ENCODE results near the gene COL4A6.

Gene COL4A6

DNA sequence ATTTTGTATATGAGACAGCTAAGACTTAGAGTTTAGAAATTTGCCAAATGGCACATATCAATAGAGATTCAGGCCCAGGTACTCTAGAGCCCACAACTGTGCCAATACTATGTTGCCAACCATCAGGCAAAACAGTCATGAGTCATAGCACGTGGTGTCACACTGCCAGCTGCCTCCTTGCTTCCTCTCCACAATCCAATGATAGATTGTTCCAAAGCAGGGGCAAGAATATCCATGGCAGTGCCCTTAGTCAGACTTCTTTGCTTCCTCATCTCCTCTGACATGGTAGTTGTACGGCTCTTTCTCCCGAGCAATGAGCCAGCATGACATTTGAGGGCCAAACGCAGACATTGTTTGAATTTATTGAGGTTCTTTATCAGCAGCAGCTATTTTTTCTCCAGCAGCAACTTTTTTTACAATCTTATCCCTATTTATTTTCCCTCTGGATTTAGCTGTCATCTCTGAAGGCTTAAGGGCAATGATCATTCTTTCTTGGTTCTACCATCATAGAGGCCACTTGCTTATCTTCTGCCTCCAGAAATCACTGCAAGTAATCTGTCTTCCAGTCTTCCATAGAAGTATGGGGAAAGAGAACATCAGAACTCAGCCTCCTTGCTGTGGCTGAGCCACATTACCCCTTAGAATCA, 169.7 kb downstream of the COL4A6 start:
- DNase-seq = no peak

DNA sequence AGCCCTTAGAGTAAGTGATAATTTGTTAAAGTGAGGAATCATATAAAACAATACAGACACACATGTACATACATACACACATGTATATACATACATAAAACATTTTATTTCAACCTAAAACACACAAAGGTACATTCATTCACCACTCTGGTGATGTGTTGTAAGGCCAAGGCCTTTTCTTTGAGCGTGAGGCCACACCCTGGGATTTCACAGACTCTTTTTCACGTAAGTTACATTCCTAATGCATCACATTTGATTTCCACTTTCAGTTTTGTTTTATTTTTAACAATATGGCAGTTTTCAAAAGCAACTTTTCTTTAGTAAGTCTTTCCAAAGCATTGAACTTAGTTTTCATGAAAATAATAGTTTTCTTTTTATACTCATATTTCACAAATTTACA, 170.7 kb downstream of the COL4A6 start:
- no peak for DNase-seq

DNA sequence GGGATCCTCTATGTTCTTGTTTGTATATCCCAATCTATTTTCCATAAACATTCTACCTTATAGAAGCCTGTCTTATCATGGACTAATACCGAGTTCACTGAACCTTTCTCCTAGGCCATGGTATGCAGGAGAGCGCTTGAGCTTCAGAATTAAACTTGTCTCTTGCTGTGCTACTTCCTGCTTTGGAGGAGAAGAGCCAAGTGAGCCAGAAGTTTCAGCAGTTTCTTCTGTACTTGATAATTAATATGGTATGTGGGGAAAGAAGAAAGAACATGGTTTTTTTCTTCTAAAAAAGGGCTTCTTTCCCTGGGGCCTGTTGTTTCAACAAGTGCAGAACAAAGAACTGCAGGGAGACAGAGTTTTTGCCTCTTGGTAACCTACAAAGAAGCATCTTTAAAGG, 173.8 kb downstream of the COL4A6 start:
- no peak for DNase-seq

DNA sequence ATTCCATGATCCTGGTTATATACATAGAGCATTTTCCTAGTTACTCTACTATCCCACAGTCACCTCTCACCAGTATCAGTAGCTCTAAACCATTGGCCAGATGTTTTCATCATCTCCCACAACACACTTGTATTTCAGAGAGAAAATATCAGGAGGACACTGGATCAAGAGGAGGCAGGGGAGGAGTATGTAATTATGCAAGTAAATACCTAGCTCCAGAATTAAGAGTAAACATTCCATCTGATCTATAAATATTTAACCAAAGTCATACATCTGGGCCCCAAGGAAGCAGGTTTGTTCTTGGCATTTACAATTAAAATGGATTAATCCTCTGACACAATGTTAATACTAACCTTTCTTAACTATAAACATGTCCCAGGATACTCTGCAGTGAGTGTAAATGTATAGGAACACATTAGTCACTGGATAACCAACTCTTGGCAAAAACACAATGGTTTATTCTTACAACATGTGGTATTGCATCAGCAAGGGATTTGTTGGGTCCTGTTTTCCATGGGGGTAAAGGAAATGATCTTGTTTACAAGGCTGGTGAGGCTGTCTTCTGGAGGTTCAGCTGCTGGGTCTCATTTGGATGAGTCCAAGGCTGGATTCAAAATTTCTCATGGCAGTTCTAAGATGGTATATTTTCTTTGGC, 176.5 kb downstream of the COL4A6 start:
- no peak for DNase-seq

DNA sequence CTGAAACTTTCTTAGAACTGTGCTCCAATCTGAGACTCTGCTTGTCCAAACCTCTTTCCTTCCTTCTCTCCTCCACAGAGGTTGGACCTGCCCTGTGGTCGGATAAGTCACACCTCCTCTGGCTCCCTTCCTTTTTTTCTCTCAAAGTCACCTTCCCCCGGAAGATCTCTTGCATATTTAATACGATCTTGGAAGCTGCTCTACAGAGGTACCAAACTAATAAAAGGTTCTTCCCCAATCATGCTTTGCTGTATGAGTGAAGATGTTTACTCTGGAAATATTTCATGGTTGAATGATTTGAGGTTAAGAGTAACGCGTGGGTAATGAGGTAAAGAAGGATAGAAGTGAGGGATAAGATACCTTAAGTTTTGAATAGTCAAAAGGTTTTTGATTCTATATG, 180.7 kb downstream of the COL4A6 start:
- DNase-seq = no peak

GRCh38 chrX:108254636-108255035, 183.6 kb downstream of the COL4A6 start:
- no peak for DNase-seq

GRCh38 chrX:108250654-108251579, 187.3 kb downstream of the COL4A6 start:
- no peak for DNase-seq

DNA sequence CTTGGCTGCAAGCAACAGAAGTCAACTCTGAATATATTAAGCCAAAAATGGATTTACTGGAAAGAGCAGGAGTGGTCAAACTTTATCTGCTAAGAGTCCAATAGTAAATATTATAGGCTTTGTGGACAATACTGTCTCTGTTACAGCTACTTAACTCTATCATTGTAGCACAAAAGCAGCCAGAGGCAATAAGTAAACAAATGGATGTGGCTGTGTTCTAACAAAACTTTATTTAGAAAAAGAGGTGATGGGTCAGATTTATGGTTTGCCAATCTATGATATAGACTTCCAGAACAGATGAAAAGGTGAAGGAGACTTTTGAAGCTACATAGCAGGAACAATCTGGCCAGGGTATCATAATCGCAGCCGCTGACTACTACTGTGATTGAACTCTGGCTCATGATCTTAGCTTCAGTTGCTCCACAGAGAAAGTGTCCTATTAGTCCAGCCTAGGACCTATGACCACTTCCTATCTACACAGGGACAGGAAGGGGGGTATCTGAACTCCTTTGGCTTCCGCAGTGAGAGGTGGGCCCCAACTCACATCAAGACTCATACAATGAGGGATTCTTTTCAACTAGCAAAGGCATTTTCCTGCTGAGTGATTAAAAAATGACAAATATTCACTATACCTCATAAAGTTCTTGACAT, 191.8 kb downstream of the COL4A6 start:
- no peak for DNase-seq

DNA sequence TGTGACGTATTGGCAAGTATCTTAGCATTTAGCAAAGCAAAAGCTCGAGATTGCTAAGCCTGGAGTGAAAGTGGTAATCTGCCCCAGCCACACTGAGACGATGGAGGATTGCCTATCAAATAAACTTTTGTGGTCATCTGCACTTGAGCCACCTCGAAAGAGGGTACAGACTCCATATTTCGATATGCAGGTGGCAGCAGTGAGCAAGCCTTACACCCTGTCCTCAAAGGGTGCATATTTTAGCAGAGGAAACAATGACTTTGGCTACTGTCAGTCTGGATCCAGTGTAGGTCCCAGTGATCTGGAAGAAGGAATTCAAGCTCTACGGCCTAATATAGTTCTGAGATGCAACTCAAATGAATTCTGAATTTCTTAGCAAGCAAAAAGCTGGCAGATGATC, 192.8 kb downstream of the COL4A6 start:
- DNase-seq = no peak

DNA sequence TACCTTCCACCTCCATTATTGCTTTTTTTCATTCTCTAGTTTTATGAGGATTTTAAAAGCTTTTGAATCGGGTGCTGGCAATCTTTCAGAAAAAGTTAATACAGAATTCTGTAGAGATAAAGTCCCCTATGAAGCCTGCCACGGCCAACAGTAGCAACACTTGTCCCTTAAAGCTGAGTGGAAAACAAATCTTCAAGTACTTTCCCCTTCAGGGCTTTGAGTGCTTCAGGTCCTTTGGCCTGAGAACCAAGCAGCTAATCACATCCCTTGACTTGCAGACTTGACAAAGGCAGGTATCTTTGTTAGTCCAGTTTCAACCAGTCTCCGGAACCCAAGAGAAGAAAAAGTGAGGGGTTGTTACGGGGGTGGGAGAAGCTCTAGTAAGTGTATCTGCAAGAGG, 202.2 kb downstream of the COL4A6 start:
- no peak for DNase-seq

- DNase-seq = no peak
Measured at GRCh38 chrX:108230574-108230973, 207.6 kb downstream of the COL4A6 start.

DNA sequence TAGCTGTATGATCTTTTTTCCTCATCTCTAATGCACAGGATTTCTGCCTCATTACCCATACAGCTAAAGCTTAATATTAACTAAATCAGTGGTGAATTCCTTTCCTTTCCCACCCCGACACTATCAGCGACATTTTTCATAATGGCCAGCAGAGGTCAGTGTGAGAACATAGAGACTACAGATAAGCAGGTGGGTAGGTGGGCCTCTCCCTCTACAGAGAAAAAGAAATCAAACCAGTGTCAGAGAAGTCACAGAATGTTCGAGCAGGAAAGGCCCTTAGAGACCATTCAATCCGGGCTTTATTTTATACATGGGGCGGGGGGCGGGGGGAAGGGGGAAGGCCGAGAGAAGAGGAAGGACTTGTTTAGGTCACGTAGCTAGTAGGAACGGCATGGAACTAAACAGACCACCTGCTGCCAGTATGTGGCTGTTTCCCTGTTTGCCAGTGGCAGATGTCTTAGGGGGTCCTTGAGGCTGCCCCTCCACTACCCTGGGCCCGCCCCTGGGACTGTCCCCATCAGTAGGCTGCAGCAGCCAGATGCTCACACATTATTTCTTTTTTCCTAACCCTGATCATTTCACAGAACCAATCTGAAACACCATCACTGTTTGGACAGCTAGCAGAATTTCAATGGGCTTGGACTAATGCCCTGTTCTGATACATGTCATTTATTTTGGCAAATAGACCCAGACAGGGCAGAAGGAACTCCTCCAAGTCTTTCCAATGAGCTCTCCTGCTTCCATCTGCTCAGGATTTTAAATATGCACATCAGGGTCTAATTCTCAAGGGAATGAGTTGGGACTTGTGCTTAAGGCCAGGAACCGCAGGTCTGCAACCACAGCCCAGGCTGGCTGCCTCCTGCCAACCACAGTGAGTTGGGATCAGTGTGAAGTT, 213.2 kb downstream of the COL4A6 start:
- DNase-seq = peak; percentile 36

DNA sequence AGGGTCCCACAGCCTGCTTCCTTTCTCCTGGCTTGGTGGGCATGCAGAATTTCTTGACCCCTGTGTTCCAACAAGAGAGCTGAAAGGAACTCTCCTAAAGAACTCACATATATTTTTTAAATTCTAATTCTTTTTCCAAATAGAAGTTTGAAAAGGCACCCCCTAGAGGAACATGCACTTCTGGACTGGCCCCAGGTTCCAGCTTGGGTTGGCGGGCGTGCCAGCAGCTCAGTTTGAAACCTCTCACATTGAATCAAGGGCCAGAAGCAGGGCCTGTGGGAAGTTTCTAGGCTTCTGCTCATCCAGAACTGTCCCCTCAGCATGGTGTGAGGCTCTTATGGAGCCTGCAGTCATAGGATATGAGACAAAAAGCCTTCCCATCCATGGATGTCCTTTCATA, 214.0 kb downstream of the COL4A6 start:
- no peak for DNase-seq

GRCh38 chrX:108223585-108223984, 214.6 kb downstream of the COL4A6 start:
- no peak for DNase-seq

- DNase-seq = no peak
Measured at GRCh38 chrX:108221301-108221864, 216.8 kb downstream of the COL4A6 start.

GRCh38 chrX:108219949-108220601, 218.1 kb downstream of the COL4A6 start:
- no peak for DNase-seq

DNA sequence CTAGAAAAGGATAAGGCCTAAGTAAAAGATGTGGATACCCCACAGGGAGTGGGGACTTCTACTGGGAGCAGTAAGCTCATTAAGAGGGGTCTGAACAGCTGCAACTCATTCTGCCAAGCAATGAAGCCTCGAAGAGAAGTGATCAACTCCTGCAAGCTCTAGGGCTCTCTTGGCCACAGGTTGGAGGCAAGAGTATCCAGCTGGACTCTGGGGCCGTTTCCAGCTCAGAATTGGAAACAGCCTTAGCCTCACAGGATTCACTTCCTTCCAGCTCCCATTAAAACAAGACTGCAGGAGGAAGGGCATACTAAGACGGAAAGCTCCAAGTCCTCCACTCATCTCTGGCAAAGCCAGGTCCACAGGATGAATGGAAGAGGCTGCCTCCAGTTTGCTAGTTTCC, 220.3 kb downstream of the COL4A6 start:
- DNase-seq = no peak

- no peak for DNase-seq
Measured at GRCh38 chrX:108216919-108217571, 221.2 kb downstream of the COL4A6 start.

DNA sequence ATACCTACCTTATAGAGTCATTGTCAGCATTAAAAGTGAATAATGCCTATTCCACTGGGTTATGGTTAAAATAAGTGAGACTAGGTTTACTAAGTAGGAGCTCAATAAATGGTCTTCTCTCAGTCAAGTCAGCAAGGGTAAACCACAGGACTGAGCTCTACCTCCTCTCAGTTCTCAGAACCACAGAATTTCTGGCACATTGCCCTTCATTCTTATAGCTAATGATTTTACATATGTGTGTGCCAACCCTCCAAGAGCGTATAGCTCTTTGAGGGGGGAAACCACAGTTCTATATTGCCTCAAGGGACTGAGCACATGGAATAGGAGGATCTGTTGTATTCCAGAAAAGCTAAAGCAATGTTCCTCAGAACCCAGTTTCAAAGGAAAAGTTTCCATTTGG, 221.8 kb downstream of the COL4A6 start:
- DNase-seq = no peak

DNA sequence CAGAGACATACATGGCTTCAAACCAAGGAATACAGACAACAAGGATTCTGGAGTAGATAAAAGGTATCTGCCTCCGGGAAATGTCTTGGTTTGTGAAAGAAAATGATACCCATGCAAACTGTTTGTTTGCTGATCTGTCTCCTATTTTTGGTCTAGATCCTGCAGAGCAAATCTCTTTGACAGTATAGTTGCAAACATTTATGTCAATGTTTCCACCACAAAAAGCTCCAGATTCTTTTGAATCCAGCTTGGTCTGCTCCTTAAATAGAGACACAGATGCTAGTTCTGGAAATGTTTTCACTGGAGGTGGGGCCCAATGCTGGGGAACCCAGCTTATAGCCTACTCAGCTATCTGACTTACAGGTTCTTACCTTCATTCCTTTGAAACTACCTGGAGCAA, 226.9 kb downstream of the COL4A6 start:
- DNase-seq = no peak

DNA sequence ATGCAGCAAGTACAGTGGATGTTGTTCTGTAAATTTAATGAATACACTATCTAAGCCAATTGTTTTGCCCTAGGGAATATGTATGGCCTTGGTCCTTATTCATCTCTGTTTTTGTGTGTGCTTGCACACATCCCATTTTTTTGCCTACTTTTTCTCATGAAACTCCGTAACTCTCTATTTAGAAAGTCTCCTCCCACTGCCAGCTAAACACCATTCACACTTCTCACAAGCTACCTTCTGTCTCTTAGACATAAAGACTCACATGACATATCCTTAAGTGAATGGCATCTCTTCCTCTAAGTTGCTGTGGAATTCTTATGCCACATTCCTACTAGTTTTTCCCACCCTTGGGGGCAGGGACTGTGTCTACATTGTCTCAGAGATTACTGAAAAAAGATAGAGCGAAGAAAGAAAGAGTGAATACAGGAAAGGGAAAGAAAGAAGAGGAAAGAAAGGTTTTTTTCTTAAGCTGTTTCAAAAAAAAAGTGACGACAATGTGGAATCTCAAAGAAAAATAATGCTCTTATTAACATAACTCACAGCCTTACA, 229.1 kb downstream of the COL4A6 start:
- no peak for DNase-seq

All from NCI-H526 treated with DMSO at 0.1 percent for 48 hours (cell line).